ENCODE results near the gene GHR.
A peak's percentile ranks its signal among the peaks of the same experiment; 100 is the strongest.

The GHR gene

DNA sequence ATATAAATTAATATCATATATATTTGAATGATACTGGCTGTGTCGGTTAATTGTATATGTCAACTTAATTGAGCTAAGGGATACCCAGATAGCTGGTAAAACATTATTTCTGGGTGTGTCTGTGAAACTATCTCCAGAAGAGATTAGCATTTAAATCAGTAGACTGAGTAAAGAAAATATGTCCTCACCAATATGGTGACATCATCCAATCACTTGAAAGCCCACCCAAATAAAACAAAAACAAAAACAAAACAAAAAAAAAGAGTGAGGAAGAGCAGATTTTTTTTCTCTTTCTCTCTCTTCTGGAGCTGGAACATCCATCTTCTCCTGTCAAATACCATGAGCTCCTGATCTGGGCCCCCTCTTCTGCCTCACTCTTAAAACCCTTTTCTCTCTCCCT is 317.7 kb downstream of the GHR start:
- DNase-seq, result no peak

- DNase-seq, result no peak
These were observed 322.2 kb downstream of the GHR start for GRCh38 chr5:42745426-42745825.

DNA sequence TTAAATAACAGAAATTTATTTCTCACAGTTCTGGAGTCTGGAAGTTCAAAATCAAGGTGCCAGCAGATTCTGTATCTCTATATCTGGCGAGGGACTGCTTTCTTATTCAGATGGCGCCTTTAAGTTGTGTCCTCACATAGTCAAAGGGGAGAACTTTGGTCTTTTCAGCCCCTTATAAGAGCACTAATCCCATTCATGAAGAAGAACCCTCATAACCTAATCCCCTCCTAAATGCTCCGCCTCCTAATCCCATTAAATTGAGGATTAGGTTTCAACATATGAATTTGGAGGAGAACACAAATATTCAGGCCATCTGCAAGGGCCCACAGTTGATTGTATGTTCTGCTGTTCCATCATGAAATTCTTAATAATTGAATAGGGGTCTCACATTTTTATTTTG is 322.6 kb downstream of the GHR start:
- DNase-seq, result no peak

DNA sequence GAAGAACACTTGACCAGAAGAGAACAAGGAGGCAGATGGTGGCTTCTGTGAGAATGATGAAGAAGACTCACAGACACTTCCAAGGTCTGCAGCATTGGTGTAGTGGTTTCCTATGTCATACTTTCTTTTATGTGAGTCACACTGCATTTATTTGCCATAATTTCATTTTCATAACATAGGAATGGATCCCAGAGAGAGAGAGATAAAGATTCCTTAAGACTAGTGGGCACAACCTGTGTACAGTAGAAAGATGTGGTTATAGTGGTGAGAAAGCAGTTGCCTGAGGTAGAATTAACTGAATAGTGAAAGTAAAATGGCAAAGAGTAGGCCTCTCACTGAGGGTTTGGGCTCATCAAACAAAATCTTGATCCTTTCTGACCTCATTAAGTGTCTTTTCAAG is 325.8 kb downstream of the GHR start:
- no peak for DNase-seq

DNA sequence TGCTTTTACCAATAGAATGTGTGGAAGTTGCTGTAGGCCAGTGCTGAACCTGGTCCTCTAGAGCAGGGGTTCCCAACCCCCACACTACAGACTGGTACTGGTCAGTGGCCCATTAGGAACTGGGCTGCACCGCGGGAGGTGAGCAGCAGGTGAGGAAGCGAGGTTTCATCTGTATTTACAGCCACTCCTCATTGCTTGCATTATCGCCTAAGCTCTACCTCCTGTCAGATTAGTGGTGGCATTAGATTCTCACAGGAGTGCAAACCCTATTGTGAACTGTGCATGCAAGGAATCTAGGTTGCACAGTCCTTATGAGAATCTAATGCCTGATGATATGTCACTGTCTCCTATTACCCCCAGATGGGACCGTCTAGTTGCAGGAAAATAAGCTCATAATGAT is 327.3 kb downstream of the GHR start:
- no peak for DNase-seq

DNA sequence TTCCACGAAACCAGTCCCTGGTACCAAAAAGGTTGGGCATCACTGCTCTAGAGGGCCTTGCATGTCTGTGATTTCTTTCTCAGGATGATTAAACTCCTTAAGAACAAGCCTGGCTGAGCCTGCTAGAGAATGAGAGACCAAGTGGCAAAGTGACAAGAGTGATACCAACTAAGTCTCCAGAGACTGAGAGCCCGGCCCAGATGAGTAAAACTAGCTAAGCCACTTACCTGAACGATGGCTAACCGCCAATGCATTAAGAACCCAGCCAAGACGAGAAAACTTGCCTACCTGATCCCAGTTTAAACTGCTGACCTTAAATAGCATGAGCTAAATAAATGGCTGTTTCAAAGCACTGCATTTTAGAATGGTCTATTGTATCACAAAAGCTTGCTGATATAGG is 327.8 kb downstream of the GHR start:
- DNase-seq, result no peak

DNA sequence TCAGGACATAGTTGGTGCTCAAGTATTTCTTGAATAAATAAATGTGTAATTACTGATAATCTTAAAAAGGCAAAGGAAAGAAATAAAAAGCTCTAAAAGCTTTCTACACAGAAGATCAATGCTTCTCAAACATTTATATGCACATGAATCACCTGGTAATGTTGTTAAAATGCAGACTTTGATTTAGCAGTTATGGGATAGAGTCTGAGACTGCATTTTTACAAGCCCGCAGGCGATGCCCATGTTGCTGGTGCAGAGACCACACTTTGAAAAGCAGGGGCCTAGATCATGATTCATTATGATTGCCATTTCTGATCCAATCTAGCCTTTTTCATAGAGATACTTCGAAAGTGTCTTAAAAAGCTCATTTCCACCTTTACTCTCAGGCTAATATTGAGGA is 329.9 kb downstream of the GHR start:
- no peak for DNase-seq

DNA sequence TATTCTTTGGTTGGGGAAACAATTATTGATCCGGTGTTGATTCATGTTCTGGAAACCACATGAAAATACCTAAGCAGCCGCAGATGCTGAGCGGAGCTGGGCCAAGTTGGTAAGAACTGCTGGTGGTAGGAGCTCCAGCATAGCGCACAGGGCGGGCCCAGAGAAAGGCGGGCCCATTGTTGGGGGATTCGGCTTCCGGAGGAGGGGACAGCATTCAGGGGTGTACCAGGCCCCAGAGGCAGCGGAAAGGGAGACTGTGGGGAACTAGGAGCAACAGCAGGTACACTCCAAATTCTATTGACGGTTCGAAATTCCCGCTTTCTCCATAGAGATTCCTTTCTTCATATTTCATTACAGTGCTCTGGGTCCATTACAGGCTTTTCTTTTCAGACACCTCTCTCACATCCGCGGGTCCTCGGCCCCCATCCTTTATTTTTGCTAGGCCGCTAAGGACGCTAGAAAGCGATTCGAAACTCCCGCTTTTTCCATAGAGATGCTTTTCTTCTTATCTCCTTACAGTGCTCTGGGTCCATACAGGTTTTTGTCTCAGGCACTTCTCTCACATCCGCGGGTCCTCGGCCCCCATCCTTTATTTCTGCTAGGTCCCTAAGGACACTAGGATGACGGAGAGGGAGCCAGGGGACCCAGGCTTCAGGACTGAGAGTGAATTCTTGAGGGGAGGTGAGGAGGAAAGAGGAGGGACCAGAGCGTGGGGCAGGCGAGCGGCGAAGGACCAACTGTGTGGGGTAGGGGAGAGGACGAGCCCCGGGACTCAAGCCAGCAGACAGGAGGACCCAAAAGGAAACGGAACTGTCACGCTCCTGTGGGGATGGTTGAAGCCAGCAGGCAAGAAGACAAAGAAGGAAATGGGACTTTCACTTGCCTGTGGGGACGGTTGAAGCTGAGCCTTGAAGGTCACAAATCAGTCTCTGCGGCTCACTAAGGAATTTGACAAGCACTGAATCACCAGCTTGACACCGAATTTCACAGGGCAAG is 333.7 kb downstream of the GHR start, which contains the start of gene CCDC152:
Gene CCDC152 (plus strand): TSS at position 213 of the 996 bp plus-strand sequence. CDS start 2,304 bp downstream, outside the sequence.
- DNase-seq, result no peak

GRCh38 chr5:42759456-42759855 is 336.2 kb downstream of the GHR start:
- no peak for DNase-seq

DNA sequence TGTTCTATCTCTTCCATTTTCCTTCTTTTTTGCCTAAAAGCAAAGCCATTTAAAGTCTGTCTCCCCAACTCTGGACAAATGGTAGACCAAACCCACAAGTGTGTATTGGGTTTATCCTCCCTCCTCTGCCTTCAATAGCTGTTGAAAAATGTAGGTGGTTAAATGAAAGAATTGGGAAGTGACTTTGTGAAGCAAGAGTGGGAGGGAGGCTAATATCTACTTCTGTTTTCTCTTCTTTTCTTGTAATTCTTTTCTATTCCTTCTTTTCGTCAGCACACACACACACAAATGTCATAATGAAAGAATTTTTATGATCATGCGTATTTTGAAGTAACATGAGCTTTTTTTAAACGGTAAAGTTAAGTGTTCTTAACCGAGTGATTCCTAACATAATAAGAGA is 337.2 kb downstream of the GHR start:
- DNase-seq, result no peak

DNA sequence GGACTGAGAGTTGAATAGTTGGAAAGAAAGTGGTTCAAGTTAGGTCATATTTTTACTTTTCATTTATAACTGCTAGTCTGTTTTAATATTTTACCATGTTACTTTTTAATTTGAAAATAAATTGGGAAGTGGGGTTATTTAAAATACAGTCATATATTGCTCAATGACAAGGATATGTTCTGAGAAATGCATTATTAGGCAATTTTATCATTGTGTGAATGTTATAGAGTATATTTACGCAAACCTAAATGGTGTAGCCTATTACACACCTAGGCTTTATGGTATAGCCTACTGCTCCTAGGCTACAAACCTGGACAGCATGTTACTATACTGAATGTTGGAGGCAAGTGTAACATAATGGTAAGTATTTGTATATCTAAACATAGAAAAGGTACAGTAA is 338.6 kb downstream of the GHR start:
- DNase-seq, result no peak

DNA sequence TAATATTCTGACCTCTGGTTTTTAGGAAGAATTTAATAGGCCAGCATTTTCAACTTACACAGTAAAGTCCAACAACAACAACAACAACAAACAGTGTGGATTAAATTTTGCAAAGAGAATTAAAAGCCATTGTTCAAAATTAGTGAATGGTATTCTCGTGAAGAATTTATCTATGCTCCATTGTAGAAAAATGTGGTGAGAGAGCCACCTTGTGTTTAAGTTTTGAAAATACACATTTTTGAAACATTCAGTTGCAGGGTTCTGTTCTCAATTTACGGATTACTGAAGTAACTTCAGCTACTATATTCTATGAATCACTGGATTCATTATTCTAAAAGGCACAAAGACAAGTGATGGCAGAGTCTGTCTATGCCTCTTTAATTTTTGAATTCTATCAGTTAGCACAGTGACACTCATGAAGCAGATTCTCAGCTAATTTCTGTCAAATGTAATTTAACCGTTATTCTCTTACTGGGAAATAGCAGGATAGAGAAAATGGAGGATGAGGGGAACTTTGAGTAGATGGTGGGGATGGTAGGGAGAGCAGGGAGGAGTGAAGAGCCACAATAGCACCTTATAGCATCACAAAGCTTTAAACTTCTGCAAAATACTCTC is 344.4 kb downstream of the GHR start:
- DNase-seq, result peak; percentile 5 to 59 (median 59)

GRCh38 chr5:42768106-42768504 is 344.9 kb downstream of the GHR start:
- DNase-seq, result no peak

GRCh38 chr5:42770003-42770402 is 346.8 kb downstream of the GHR start:
- no peak for DNase-seq

Data from NCI-H1417 (cell line).